Astrocyte (in vitro differentiated cells and primary cell): ENCODE measurements around the gene TRIO. TPM values are rescaled to one million over a fixed set of nuclear protein-coding genes. Genes with fewer than 3 reads are reported as not detected.

Experiments used
- DNase-seq: peaks from one replicate; pipeline ENCODE4 v3.0.0-alpha.2; 2010; ENCODE audit warnings: low read depth
- FAIRE-seq: peaks from 2 replicates; lab custom pipeline; 2011; peaks lifted over from hg19 to GRCh38; lab: Jason Lieb, UNC
- H2AFZ ChIP-seq: 2 replicates; pipeline ENCODE4 v1.6.0; 2012; ENCODE audit warnings: low read depth, low read length, inconsistent platforms
- H3K27ac ChIP-seq: 2 replicates; pipeline ENCODE4 v1.5.1; 2011; ENCODE audit warnings: low read depth, low read length, inconsistent platforms
- H3K27me3 ChIP-seq: 2 replicates; pipeline ENCODE4 v1.6.0; 2011; ENCODE audit warnings: low read length, inconsistent platforms; ENCODE audit not compliant: insufficient read depth
- H3K36me3 ChIP-seq: 2 replicates; pipeline ENCODE4 v1.5.1; 2011; ENCODE audit warnings: low read length, inconsistent platforms; ENCODE audit not compliant: insufficient read depth
- H3K4me1 ChIP-seq: 2 replicates; pipeline ENCODE4 v1.5.1; 2011; ENCODE audit warnings: low read length, inconsistent platforms; ENCODE audit not compliant: insufficient read depth
- H3K4me2 ChIP-seq: 2 replicates; pipeline ENCODE4 v1.6.0; 2012; ENCODE audit warnings: low read length, inconsistent platforms
- H3K4me3 ChIP-seq: 2 replicates; pipeline ENCODE4 v1.5.1; 2011; ENCODE audit warnings: low read depth, mild to moderate bottlenecking, low read length, inconsistent platforms; ENCODE audit not compliant: insufficient read depth
- H3K79me2 ChIP-seq: 2 replicates; pipeline ENCODE4 v1.6.0; 2012; ENCODE audit warnings: mild to moderate bottlenecking, low read length, inconsistent platforms; ENCODE audit not compliant: insufficient read depth
- H3K9ac ChIP-seq: 2 replicates; pipeline ENCODE4 v1.6.0; 2012; ENCODE audit warnings: mild to moderate bottlenecking, low read length, inconsistent platforms
- H3K9me3 ChIP-seq: 2 replicates; pipeline ENCODE4 v1.5.1; 2012; ENCODE audit warnings: low read depth, mild to moderate bottlenecking, low read length, inconsistent platforms; ENCODE audit not compliant: insufficient read depth
- H4K20me1 ChIP-seq: 2 replicates; pipeline ENCODE4 v1.6.0; 2012; ENCODE audit warnings: low read length, inconsistent platforms; ENCODE audit not compliant: insufficient read depth
- H3K27ac Mint-ChIP-seq: one replicate; pipeline ENCODE4 v1.8.0; 2021; ENCODE audit warnings: mild to moderate bottlenecking, mixed read lengths; ENCODE audit not compliant: unreplicated experiment
- H3K27me3 Mint-ChIP-seq: one replicate; pipeline ENCODE4 v1.8.0; 2021; ENCODE audit warnings: low read depth, mixed read lengths; ENCODE audit not compliant: unreplicated experiment
- H3K36me3 Mint-ChIP-seq: one replicate; pipeline ENCODE4 v1.8.0; 2021; ENCODE audit warnings: low read depth, mixed read lengths; ENCODE audit not compliant: unreplicated experiment
- H3K4me1 Mint-ChIP-seq: one replicate; pipeline ENCODE4 v1.8.0; 2021; ENCODE audit warnings: low read depth, mixed read lengths; ENCODE audit not compliant: unreplicated experiment
- H3K4me3 Mint-ChIP-seq: one replicate; pipeline ENCODE4 v1.8.0; 2021; ENCODE audit warnings: mild to moderate bottlenecking, moderate library complexity, mixed read lengths; ENCODE audit not compliant: unreplicated experiment
- H3K9me3 Mint-ChIP-seq: one replicate; pipeline ENCODE4 v1.8.0; 2021; ENCODE audit warnings: mild to moderate bottlenecking, mixed read lengths; ENCODE audit not compliant: unreplicated experiment
- CTCF ChIP-seq: IDR thresholded peaks from 2 replicates; pipeline ENCODE4 v1.5.1; 2011; ENCODE audit warnings: low read depth, mild to moderate bottlenecking, inconsistent platforms, low read length, moderate library complexity; ENCODE audit not compliant: insufficient read depth
- EZH2 ChIP-seq: IDR thresholded peaks from 2 replicates; pipeline ENCODE4 v1.6.1; 2012; ENCODE audit warnings: mild to moderate bottlenecking, low read length, inconsistent platforms; ENCODE audit not compliant: insufficient read depth
- total RNA-seq: library from RNA; stranded (reverse); gene quantifications from 2 replicates; pipeline ENCODE4 v1.2.1, GENCODE V29; 2021

TRIO gene
- total RNA-seq, 1 donor from 2014 or later: 347 TPM

- Histone ChIP-seq H3K4me1 (peaks cover 82% of the 10 kb centered on the region), H3K79me2 (peaks cover 99% of the 10 kb centered on the region), H3K9ac (peak overlapping the region; percentile 65), H4K20me1 (peaks cover 44% of the 10 kb centered on the region), H3K27me3 (no peaks in the 10 kb centered on the region), H3K9me3 (no peaks in the 10 kb centered on the region), H2AFZ (no peak overlapping the region), H3K36me3 (peaks cover 29% of the 10 kb centered on the region), H3K4me2 (peak overlapping the region; percentile 61), H3K4me3 (no peak overlapping the region), H3K27ac (peak overlapping the region; percentile 89)
- no peaks in the 10 kb centered on the region for H3K9me3 Mint-ChIP-seq
- peak; percentile 65 for FAIRE-seq
- TF ChIP-seq CTCF: no peak
- TF ChIP-seq EZH2: no peak
- H3K27me3 Mint-ChIP-seq: no peaks in the 10 kb centered on the region
- H3K4me1 Mint-ChIP-seq: peaks cover 77% of the 10 kb centered on the region
- H3K4me3 Mint-ChIP-seq: peak overlapping the region; percentile 13
- DNase-seq: peak; percentile 97
- peaks cover 17% of the 10 kb centered on the region for H3K36me3 Mint-ChIP-seq
- H3K27ac Mint-ChIP-seq: peak overlapping the region; percentile 86
These were observed 306.0 kb downstream of the TRIO start for GRCh38 chr5:14449052-14449661.

- Histone ChIP-seq H3K36me3 (peaks cover 37% of the 10 kb centered on the region), H3K9ac (peak overlapping the region; percentile 65), H4K20me1 (peaks cover 49% of the 10 kb centered on the region), H3K4me2 (peak overlapping the region; percentile 61), H2AFZ (no peak overlapping the region), H3K4me1 (peaks cover 73% of the 10 kb centered on the region), H3K9me3 (no peaks in the 10 kb centered on the region), H3K27ac (peak overlapping the region; percentile 89), H3K4me3 (no peak overlapping the region), H3K79me2 (peaks cover 99% of the 10 kb centered on the region), H3K27me3 (no peaks in the 10 kb centered on the region)
- H3K36me3 Mint-ChIP-seq: peaks cover 22% of the 10 kb centered on the region
- H3K4me3 Mint-ChIP-seq: peak overlapping the region; percentile 73
- TF ChIP-seq CTCF (no peak), EZH2 (no peak)
- peaks cover 75% of the 10 kb centered on the region for H3K4me1 Mint-ChIP-seq
- FAIRE-seq: peak; percentile 69
- H3K27me3 Mint-ChIP-seq: no peaks in the 10 kb centered on the region
- peak overlapping the region; percentile 86 for H3K27ac Mint-ChIP-seq
- H3K9me3 Mint-ChIP-seq: no peaks in the 10 kb centered on the region
- DNase-seq: peak; percentile 97
These were observed 306.9 kb downstream of the TRIO start for GRCh38 chr5:14450018-14450524.

GRCh38 chr5:14450742-14451141, 307.6 kb downstream of the TRIO start:
- Histone ChIP-seq H3K79me2 (peaks cover 98% of the 10 kb centered on the region), H3K27ac (peak overlapping the region; percentile 89), H3K4me2 (peak overlapping the region; percentile 61), H3K9me3 (no peaks in the 10 kb centered on the region), H3K9ac (peak overlapping the region; percentile 65), H3K36me3 (peaks cover 37% of the 10 kb centered on the region), H3K4me3 (no peak overlapping the region), H3K4me1 (peaks cover 67% of the 10 kb centered on the region), H2AFZ (no peak overlapping the region), H4K20me1 (peaks cover 49% of the 10 kb centered on the region), H3K27me3 (no peaks in the 10 kb centered on the region)
- TF ChIP-seq EZH2: no peak
- TF ChIP-seq CTCF: no peak
- H3K4me3 Mint-ChIP-seq: no peak overlapping the region
- peaks cover 27% of the 10 kb centered on the region for H3K36me3 Mint-ChIP-seq
- peak overlapping the region; percentile 86 for H3K27ac Mint-ChIP-seq
- peaks cover 68% of the 10 kb centered on the region for H3K4me1 Mint-ChIP-seq
- FAIRE-seq (no peak), DNase-seq (no peak)
- H3K9me3 Mint-ChIP-seq: no peaks in the 10 kb centered on the region
- H3K27me3 Mint-ChIP-seq: no peaks in the 10 kb centered on the region
